GM19238 (cell line): ENCODE data around the gene VCAM1.

Source experiments
- DNase-seq: peaks from one replicate; pipeline ENCODE4 v3.0.0; 2011; ENCODE audit warnings: low spot score; ENCODE audit not compliant: insufficient read length

The VCAM1 gene

GRCh38 chr1:100721526-100722207 lies 2.1 kb downstream of the VCAM1 start:
- DNase-seq = no peak

GRCh38 chr1:100722221-100722620 lies 2.7 kb downstream of the VCAM1 start:
- no peak for DNase-seq

- no peak for DNase-seq
These were observed 4.7 kb downstream of the VCAM1 start for GRCh38 chr1:100724281-100724680.

- no peak for DNase-seq
These were observed 10.6 kb downstream of the VCAM1 start for GRCh38 chr1:100730130-100730529.

- no peak for DNase-seq
These were observed 11.8 kb downstream of the VCAM1 start for GRCh38 chr1:100731309-100731708.

GRCh38 chr1:100731758-100732157 lies 12.2 kb downstream of the VCAM1 start:
- DNase-seq = no peak

- DNase-seq = no peak
These were observed 15.1 kb downstream of the VCAM1 start for GRCh38 chr1:100734676-100735075.

GRCh38 chr1:100735244-100735643 lies 15.7 kb downstream of the VCAM1 start:
- DNase-seq = no peak

GRCh38 chr1:100736324-100736723 lies 16.8 kb downstream of the VCAM1 start:
- no peak for DNase-seq

- DNase-seq = no peak
These were observed 17.2 kb downstream of the VCAM1 start for GRCh38 chr1:100736746-100737145.

- no peak for DNase-seq
These were observed 27.0 kb downstream of the VCAM1 start for GRCh38 chr1:100746542-100746932.

- no peak for DNase-seq
These were observed 28.2 kb downstream of the VCAM1 start for GRCh38 chr1:100747771-100748170.

- no peak for DNase-seq
These were observed 30.7 kb downstream of the VCAM1 start for GRCh38 chr1:100750005-100750885.

GRCh38 chr1:100752791-100753190 lies 33.2 kb downstream of the VCAM1 start:
- no peak for DNase-seq

- no peak for DNase-seq
These were observed 38.4 kb downstream of the VCAM1 start for GRCh38 chr1:100757946-100758345.

GRCh38 chr1:100759188-100759587 lies 39.6 kb downstream of the VCAM1 start:
- DNase-seq = no peak

GRCh38 chr1:100760511-100760910 lies 41.0 kb downstream of the VCAM1 start:
- no peak for DNase-seq

GRCh38 chr1:100762461-100762860 lies 42.9 kb downstream of the VCAM1 start:
- DNase-seq = no peak

- DNase-seq = no peak
These were observed 47.8 kb downstream of the VCAM1 start for GRCh38 chr1:100767176-100767890.

GRCh38 chr1:100769323-100769722 lies 49.8 kb downstream of the VCAM1 start:
- DNase-seq = no peak

- DNase-seq = no peak
These were observed 50.5 kb downstream of the VCAM1 start for GRCh38 chr1:100769906-100770646.
